ENCODE data around the gene GDAP2. TPM values are rescaled to one million over a fixed set of nuclear protein-coding genes. Genes with fewer than 3 reads are reported as not detected.
"Not testable (repeated sequence)": the region's sequence is repeated elsewhere in the genome, so short reads cannot be mapped to it uniquely, and the experiment has no call there.

Gene GDAP2
- total RNA-seq, 1 experiment from 2014 or later = 18.6 TPM

DNA sequence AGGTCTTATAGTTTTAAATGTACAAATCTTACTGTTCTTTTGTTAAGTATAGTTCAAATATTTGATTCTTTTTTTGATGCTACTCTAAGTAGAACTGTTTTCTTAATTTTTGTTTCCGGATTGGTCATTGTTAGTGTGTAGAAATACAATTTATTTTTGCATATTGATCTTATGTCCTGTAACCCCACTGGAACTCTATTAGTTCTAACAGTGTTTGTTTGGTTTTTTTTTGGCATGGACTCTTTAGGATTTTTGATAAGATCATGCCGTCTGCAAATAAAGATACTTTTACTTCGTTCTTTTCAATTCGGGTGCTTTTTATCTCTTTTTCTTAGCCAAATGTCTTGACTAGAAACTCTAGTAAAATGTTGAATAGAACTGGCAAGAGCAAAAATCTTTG lies 26.5 kb downstream of the GDAP2 start:
- no peak for DNase-seq (ENCODE audit: low read depth)

DNA sequence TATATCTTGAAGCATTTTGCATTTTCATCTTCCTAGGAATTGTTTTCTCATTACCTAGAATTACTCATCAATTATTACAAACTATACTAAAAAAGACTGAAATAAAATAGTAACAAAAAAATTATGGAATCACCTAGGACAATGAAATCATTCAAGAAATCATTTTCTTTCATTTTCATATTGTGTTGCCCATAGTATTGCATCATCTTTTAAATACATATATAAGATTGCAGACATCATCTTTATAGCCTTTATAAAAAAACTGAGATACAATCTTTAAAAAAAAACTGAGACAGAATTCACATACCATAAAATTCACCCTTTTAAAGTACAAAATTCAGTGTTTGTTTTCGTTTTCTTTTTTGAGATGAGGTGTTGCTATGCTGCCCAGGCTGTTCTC lies 29.6 kb downstream of the GDAP2 start:
- no peak for DNase-seq (ENCODE audit: low read depth)

DNA sequence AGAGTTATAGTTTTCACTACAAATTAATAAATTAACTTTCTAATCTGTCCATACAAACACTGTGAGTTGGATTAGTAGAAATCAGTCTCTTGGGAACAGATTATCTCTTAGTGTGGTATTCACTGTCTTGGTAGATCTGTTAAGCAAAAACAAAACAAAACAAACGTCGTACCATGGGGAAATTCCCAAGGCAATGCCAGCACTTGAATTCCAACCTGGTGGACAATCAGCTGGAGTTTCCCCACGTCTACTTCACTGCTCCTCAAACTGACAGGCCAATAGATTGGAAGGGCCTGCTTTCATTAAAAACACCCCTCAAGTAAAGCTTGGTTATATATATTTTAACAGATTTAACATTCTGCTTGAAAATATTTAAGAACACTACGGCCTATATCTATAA lies 31.9 kb downstream of the GDAP2 start:
- no peak for DNase-seq (ENCODE audit: low read depth)

DNA sequence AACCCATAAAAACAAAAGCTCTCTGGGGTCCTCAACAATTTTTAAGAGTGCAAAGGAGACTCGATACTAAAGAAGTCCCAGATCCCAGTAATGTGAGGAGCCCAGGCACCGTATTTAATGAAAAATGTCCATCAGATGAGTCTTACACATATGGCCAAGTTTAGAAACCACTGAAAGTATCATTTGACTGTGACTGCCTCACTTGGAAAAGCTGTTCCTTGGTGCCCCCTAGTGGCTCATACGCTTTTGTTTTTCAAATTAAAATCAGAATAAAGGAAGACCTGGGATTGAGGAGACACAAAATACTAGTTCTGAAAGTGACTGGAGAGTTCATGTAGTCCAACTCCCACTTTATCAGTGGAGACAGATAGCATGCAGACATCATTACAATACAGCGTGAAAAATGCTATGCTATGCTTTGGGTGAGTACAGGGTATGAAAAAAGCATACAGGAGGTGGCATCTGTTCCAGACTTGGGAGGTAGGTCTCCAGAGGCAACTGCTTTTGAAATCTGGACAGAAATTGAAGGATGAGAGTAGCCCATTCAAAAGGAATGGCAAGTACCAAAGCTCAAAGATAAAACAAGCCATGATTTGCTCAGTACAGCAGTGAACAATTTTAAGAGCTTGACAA lies 33.8 kb downstream of the GDAP2 start:
- peak; percentile 76 for DNase-seq (ENCODE audit: low read depth)

DNA sequence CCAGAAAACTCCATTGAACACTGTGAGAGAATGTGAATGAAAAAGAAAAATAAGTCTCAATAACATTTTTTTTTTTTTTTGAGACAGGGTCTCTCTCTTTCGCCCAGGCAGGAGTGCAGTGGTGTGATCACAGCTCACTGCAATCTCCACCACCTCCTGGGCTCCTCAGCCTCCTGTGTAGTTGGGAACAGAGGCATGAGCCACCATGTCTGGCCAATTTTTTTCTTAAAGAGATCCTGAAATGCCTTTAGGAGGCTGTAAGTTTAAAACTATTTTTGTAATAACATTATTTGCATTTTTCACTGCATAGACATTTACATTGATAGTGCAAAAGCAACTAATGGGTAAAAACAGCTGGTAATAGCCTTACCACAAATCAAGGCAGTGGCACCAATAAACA lies 35.3 kb downstream of the GDAP2 start:
- DNase-seq (ENCODE audit: low read depth) = no peak

DNA sequence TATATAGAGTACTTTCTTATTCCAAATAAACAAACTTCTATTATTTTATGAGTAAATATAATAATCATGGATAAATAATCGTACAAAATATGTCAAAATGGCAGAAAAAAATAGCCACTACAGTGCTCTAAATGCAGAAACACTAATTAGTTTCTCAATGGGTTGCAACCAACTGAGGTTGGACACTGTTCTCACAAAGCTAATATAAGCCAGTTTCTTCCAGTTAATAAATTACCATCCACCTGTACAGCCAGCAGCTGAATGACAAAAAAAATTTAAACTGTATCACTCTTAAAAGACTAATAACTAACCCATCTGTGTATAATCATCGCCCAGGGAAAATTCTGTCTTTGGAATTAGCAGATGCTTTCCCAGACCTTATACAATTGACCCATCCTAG lies 36.9 kb downstream of the GDAP2 start:
- no peak for DNase-seq (ENCODE audit: low read depth)

DNA sequence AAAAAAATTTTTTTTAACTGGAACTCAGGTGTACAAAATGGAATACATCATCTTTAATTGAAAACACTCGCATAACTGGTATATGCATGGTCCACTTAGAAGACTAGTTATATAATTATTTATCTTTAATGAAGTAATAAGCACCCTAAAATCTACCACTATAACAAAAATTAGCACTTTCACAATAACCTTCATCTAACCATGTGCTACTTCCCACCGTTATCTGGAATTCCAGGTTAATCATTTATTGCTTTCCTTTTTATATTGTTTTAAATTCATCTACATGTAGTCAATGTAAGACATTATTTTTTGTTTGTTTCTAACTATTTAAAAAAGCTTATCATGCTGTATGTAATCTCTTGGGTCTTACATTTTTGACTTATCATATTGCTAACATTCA lies 39.0 kb downstream of the GDAP2 start:
- DNase-seq (ENCODE audit: low read depth) = no peak

DNA sequence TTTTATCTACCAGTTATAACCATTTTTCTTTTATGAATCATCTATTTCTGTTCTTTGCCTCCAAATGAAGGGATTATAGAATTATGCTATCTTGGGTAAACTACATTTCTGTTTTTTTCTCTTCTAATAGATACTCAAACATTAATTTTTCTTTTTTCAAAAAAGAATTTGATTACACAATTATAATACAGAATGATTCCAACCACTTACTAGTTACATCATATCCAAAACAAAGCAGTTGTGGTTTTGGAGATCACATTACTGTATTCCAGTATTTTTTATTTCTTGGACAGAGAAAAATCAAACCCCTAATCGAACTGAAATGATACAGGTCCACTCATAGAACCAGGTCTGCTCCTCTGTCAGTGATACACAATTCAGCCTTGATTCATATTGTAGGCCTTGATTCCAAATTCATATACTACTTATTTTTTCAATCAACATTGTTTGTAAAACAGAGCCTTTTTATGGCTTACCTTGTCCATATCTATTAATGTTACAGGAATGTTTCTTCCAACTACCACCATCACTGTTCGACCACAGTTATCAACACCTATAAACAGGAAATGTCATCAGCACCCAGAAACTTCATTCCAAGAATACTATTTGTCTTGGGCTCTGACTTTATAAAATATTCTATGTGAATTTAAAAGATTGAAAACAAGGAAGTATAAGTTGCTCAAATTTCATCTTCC lies 43.2 kb downstream of the GDAP2 start:
- peak; percentile 3 for DNase-seq (ENCODE audit: low read depth)

DNA sequence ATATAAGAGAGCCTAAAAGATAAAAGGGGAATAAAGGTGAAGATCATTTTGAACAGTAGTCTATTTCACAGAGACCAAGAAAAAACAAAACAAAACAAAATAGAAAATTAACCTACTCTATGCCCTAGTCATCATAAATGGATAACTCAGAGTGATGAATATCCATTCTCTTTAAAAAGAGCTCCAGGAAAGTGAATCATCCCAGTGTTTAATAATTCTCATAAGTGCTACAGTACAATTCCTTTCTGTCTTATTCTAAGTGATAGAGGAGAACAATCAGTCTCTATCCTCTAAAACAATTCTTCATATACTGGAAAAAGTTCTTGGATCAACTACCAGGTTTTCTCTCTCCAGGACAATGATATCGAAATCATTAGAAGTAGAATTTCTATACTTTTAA lies 45.8 kb downstream of the GDAP2 start:
- no peak for DNase-seq (ENCODE audit: low read depth)

DNA sequence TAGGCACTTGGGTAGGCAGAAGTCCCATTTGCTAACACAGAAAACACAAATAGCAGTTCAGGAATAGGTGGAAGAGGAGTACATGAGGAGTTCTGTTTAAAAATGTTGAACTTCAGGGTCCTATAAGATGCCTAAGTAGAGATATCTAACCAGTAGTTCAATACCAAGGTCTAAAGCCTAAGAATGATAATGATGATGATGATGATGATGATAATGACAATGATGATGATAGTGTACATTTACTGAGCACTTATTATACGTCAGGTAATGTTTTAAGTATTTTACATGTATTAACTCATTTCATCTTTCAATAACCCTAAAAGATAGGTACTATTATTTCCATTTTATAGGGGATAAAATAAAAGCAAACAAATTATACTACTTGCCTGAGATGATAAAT lies 50.1 kb downstream of the GDAP2 start:
- no peak for DNase-seq (ENCODE audit: low read depth)

DNA sequence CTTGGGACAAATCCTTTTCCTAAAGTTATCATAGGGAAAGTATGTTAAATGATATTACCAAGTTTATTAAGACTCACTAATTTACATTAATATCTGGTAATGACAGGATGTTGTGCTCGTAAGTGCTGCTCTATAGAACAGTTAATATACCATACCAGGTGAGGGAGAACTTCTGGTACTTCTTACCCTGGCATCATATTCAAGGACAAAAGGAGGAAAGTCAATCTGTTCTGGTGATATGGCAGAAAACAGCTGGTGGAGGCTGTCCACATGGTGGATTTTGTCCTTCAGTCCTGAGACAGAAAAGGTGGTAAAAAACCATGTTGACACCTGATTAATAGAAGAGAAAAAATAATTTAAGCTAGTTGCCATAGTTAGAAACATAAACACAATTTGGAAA lies 51.6 kb downstream of the GDAP2 start:
- DNase-seq (ENCODE audit: low read depth) = no peak

DNA sequence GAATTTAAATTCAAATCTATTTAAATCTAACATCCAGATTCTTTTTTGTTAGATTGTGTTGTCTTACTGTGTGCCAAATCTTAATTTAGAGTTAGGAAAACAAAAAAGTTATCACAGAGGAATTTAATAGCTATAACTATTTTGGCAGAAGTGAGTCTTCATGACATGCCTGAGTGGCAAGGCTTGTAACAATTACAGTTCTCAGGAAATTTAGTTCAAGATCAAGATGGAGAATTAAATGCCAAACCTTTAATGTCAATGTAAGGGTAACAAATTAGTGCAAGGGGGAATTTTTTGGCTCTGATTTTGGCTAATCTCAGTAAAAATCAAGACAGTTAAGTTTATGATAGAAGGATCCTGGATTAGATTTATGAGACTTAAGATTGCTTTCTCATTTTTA lies 58.4 kb downstream of the GDAP2 start:
- DNase-seq (ENCODE audit: low read depth) = no peak

DNA sequence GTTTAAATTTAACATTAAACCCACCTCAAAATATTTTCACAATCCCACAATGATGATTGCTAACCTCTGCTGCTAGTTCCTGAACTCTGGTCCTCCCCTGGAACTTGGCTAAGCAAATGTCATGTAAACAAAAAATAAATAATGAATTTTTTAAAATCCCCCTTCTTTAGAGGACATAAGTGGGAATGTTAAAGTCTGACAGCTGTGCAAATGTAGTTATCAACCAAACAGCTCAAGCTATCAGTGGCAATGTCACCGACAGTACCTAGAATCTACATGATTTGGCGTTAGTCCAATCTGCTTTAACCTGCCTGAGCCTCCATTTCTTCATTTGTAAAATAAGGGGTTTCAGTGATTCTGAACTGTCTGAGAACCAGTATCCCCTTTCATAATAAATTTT lies 67.7 kb downstream of the GDAP2 start:
- no peak for DNase-seq (ENCODE audit: low read depth)

DNA sequence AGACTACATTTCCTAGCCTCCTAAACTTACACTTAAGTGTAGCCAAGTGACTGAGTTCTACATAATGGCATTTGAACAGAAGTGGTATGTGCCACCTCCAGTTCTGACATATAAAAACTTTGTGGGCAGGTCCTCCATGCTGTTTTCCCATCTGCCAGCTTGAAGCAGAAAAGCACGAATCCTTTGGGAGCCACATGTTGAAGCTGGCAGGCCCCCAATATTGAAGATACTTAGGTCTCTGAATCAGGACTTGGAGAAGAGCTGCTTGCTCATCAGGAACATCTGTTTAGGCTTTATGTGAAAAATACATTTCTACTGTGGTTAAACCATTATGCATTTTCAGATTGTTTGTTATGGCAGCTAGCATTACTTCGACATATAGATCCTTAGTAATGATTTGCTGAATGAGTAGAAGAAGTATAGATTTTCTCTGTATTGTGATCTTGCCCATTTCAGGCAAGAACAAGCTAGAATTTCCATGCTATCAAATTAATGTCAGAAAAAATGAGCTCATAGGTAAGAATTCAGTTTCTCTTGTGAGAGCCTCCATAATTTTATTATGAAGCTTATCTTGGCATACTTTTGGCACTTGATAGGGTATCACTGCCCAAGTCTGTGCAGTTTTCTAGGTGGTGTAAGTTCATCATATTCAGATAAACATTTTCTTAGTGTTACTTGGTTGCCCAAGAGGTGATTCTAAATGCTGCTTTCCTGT lies 68.4 kb downstream of the GDAP2 start:
- DNase-seq (ENCODE audit: low read depth) = no peak

DNA sequence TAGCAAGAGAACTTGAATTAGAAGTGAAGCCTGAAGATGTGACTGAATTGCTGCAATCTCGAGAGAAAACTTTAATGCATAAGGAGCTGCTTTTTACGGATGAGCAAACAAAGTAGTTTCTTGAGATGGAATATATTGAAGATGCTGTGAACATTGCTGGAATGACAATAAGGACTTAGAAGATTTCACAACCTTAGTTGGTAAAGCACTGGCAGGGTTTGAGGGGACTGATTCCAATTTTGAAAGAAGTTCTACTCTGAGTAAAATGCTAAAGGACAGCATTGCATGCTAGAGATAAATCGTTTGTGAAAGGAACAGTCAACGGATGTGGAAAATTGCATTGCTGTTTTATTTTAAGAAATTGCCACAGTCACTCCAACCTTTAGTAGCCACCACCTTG lies 69.5 kb downstream of the GDAP2 start:
- DNase-seq (ENCODE audit: low read depth) = no peak

DNA sequence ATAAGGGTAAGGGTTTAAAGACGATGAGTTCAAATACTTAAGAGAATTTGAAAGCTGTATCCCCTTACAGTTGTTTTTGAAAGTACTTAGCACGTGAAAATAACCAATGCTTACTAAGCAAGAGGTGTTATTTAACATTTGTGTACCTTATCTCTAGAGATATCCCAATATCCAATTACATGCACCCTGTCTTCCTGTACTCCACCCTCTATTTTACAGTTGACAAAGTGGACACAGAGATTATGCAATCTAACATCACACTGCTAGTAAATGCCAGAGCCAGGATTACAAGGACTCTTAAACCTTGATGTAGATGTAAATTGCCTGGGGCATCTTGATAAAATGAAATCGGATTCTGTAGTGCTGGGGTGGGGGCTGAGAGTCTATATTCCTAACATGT lies 72.0 kb downstream of the GDAP2 start:
- DNase-seq (ENCODE audit: low read depth) = no peak

DNA sequence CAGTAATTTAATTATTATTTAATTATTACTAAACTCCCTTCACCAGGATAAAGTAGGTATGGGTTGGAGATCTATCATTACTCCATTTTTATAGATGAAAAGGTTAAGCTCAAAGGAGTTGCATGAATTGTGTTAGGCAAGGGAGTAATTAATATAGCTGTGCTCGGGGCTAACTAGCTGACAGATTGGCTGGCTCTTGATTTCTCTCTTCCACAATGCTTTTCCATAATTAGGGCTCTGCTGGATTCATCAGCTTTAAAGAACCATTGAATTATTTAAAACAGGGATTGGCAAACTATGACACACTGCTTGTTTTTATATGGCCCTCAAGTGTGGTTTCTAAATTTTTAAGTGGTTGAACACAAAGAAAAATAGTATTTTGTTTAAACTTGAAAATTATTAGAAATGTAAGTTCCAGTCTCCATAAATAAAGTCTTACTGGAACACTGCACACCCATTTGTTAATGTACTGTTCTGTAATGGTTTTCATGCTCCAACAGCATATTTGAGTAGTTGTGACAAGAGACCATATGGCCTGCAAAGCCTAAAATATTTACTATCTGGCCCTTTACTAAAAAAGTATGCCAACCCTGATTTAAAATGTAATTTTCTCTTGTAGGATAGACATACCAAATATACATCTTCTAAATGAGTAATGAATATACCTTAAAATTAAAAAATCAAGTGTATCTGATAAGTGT lies 76.4 kb downstream of the GDAP2 start:
- DNase-seq (ENCODE audit: low read depth) = no peak

DNA sequence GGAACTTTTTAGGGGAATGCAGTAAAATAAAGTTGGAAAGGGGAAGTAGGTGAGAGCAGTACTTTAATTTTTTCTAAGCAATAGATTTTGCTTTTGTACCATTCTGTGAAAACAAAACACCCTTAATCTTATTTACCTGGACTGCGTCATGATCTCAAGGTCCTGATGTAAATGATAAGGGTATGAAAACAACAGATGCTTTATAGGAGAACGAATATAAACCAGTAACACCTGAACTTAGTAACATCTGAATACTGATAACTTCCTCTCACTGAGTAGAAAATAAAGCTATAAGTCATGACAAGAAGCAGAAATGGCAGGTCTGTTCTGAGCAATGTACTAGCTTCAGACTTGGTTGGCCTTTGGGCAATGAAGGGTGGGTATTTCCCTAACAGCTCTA lies 77.7 kb downstream of the GDAP2 start:
- no peak for DNase-seq (ENCODE audit: low read depth)

DNA sequence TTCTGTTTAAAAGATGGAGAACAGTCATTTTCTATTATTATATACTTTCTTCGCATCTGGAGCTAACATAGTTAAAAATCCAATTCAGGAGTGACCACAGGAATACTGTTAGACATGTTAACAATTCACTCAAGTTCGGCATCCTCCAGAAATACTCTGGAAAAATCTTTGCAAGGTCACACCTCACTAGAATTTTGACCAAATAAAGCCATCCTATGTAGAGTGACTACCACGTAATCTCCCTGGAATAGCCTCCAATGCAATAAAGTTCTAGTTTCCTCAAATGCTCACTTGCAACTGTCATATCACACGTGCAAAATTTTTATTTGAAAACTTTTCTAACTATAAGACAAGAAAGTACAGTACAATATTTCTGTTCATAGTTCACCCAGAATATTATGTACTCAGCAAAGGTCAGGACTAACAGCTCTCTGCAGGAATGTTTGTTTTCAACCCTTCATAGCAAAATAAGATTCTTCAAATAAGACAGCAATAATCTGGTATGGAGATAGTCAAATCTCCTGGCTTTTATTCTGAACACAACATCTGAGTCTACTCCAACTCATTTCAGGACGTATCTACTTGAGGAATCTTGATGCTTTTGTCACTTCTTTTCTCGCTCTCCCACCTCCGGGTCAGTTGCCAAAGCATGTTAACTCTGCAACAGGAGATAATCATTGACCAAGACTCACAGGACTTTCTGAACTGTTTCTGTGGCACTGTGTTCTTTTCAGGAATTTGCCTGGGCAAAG lies 82.6 kb downstream of the GDAP2 start:
- DNase-seq (ENCODE audit: low read depth) = no peak

DNA sequence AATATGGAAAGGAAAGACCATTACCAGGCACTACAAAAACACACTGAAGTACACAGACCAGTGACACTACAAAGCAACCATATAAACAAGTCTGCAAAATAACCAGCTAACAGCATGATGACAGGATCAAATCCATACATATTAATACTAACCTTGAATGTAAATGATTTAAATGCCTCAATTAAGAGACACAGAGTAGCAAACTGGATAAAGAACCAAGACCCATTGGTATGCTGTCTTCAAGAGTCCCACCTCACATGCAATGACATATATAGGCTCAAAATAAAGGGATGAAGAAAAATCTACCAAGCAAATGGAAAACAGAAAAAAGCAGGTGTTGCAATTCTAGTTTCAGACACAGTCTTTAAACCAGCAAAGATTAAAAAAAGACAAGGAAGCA lies 84.9 kb downstream of the GDAP2 start:
- not testable (repeated sequence) for DNase-seq (ENCODE audit: low read depth)

DNA sequence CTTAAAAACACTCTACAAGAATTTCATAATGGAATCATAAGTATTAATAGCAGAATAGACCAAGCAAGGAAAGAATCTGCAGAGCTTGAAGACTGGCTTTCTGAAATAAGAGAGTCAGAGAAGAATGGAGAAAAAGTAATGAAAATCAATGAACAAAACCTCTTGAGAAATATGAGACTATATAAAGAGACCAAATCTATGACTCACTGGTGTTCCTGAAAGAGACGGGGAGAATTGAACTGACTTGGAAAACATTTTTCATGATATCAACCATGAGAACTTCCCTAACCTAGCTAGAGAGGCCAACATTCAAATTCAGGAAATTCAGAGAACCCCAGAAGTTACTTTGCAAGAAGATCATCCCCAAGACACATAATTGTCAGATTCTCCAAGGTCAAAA lies 85.6 kb downstream of the GDAP2 start:
- peak; percentile 58 for DNase-seq (ENCODE audit: low read depth)

Measured in HT1080 (cell line).